Peyer's patch (tissue), 4 donors: ENCODE data around the gene PLEKHM3.

ENCODE experiments used
- CTCF ChIP-seq, 6 experiments: fragments of 450-650 bp in 4 of 6; fragments of 200-600 bp in 2 of 6; sonication (generic) in 1 of 6; IDR thresholded peaks; one replicate each; pipeline ENCODE4 v1.5.1; 2017 to 2019; ENCODE audit warnings: antibody characterized with exemption in 6 of 6, mild to moderate bottlenecking in 3 of 6, moderate library complexity in 1 of 6
- POLR2A ChIP-seq, 2 donors: fragments of 450-650 bp; IDR thresholded peaks; one replicate each; pipeline ENCODE4 v1.5.1; 2017; ENCODE audit warnings: antibody characterized with exemption in 2 of 2, mild to moderate bottlenecking in 2 of 2, moderate library complexity in 2 of 2

- TF ChIP-seq CTCF (IDR thresholded peaks at IDR 0.05) (no peak), POLR2A (IDR thresholded peaks at IDR 0.05) (no peak)
These were observed 88.9 kb downstream of the PLEKHM3 start for GRCh38 chr2:207936380-207936779.
